SIG-M5 (cell line): ENCODE data around the gene TEX10.

Experiments used
- DNase-seq: peaks from one replicate; lab custom pipeline; 2025; lab: John Stamatoyannopoulos, UW

TEX10 gene

GRCh38 chr9:100284247-100284646 is 68.5 kb downstream of the TEX10 start:
- DNase-seq, result no peak

DNA sequence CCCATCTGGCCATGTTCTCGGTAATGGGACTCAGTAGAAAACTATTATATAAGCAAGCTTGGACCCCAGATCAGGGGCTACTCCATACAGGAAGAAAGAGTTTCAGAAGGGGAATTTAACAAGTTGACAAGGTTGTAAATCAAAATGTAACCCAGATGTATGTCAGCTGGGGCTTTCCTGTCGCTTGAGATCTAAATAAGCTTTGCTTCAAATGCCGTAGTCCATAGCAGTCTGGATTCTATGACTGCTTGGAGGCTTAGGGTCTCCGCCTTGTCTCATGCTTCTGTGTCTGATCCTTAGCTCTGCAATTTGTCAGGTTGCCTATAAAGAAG is 70.4 kb downstream of the TEX10 start:
- no peak for DNase-seq

DNA sequence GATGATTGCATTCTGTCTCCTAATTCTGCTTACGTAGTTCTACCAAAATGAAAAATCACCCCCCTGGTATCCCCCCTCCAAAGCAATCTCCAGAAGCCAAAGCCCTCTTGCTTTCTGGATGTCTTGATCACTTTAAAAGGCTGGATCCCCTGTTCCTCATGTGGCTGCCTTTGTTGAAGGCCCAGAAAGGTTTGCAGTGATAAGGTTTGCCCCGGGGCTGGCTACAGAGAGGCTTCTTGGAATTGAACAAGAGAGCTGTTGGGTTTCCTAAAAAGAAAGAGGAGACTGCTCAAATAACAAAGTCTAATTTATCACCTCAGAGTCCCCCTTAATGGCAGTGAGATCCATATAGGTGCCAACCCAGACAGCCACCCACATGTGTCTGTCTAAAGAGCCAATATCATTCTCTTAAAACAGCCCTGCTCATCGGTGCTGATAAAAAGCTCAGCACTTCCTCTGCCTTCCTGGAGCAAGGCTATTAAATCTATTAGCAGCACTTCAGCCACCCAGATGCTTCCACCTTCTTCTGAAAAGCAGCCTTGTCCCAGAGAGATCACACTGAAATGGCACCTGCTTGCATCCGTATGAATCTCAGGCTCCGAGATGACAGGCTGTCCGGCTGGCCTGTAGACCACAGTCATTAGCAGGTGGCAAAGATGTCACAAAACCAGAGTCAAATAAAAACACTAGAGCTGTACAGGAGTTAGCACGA is 70.9 kb downstream of the TEX10 start:
- no peak for DNase-seq

- DNase-seq, result no peak
Observed at GRCh38 chr9:100281066-100281465, 71.7 kb downstream of the TEX10 start.

DNA sequence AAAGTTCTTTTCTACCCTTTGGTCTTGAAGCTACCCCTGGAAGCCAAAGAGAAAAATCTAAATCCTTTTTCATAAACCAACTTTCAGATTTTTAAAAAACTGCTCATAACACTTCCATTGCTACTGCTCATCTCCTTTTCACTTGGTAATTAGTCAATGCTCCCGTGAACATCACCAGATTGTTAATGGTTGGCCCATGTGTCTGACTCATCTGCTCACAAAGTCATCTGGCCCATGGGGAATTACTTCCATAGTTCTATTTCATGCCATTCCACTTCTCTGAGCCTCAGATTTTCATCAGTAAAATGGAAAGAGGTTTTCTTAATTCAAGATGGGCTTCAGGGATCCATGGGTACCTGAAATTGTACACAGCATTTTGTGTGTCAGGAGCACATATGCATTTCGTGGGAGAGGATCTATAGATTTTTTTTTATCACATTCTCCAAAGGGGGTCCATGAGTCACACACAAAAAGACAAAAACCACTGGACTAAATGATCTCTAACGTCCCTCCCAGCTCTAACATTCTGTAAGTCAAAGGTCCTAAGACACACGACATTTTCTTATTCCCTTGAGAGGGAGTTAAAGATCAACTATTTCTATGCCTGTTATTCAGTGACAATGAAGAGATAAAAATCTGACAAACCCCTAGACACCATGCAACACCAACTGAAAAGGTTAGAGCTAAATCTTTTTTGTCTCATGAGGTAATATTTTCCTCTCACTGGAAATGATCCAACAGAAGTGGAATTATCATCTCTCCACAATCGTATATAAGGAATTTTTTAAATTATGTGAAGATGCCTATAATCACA is 75.4 kb downstream of the TEX10 start:
- no peak for DNase-seq

DNA sequence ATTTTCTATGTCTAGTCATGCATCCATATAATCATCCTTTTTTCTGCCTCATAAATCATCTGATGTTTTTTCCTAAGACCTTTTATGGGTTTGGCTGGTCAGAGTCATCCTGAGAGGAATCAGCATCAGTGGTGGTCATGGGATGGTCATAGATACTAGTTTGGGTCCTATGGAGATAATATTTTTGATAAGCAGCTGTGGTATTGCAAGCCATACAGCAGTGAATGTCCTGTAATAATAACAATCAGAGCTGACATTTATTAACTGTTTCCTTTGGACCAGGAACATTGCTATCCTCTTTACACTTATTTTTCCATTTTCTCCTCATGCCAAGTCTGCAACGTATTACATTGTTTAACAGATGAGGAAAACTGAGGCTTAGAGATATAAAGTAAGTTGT is 83.1 kb downstream of the TEX10 start:
- DNase-seq, result no peak

DNA sequence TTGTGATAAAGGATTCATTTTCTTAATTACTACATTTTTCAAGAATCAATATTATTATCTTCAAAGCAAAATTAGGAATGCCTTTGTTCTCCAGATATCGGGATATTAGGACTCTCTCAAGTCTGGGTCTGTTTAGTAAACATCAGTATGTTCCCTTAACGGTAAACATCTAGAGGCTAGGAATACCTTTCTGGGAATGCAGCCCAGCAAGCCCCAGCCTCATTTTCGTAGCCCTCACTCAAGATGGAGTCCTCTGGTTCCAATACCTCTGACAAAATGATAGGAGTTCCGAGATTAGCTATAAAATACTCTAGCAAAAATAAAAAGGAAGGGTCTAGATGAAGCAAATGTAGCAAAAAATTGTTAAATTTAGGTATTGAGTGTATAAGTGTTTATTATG is 84.5 kb downstream of the TEX10 start:
- DNase-seq, result no peak

- DNase-seq, result no peak
Observed at GRCh38 chr9:100267211-100267610, 85.5 kb downstream of the TEX10 start.
